HCT116 (cell line): ENCODE measurements around the gene ZBTB8A. TPM values are rescaled to one million over a fixed set of nuclear protein-coding genes. Genes with fewer than 3 reads are reported as not detected.

ENCODE experiments used
- EZH2 ChIP-seq: fragments of 200-600 bp; sonication (generic); IDR thresholded peaks from 2 replicates; pipeline ENCODE4 v1.6.1; 2017; ENCODE audit warnings: antibody characterized with exemption, mixed run types
- total RNA-seq: library from RNA; stranded (reverse); gene quantifications from one replicate; pipeline ENCODE4 v1.2.1, GENCODE V29; 2021; ENCODE audit not compliant: unreplicated experiment
- TF ChIP-seq, protein P1 (sequence below): IDR thresholded peaks from 2 replicates; pipeline ENCODE4 v1.6.1; 2012; ENCODE audit warnings: low read depth
- TF ChIP-seq, protein P2 (sequence below), 3 experiments: fragments of 200-600 bp in 1 of 3; sonication (generic) in 1 of 3; IDR thresholded peaks in 2 of 3; conservative IDR thresholded peaks in 1 of 3; 2 replicates each; pipeline ENCODE4 v1.5.1; 2012 to 2017; ENCODE audit warnings: low read depth in 2 of 3, low read length in 2 of 3, antibody characterized with exemption in 1 of 3, borderline replicate concordance in 1 of 3, control low read depth in 1 of 3, mild to moderate bottlenecking in 1 of 3, mixed read lengths in 1 of 3, mixed run types in 1 of 3, moderate library complexity in 1 of 3; ENCODE audit not compliant: insufficient read depth in 1 of 3
- TF ChIP-seq, protein P3 (sequence below): IDR thresholded peaks from 2 replicates; pipeline ENCODE4 v1.6.1; 2011; ENCODE audit warnings: mild to moderate bottlenecking, low read length, moderate library complexity; ENCODE audit not compliant: insufficient replicate concordance; ENCODE audit errors: extremely low read depth

Gene ZBTB8A
- total RNA-seq, 1 experiment from 2014 or later, result 9.7 TPM

DNA sequence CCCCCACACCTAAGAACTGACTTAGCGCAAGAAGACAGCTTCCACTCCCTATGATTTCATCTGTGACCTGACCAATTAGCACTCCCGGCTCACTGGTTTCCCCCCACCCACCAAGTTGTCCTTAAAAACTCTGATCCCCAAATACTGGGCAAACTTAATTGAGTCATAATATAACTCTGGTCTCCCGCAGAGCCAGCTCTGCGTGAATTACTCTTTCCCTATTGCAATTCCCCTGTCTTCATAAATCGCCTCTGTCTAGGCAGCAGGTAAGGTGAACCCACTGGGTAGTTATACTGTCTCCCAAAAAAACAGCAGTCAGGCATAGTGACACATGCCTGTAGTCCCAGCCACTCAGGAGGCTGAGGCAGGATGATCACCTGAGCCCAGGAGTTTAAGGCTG is 74.2 kb downstream of the ZBTB8A start (continued):
- TF ChIP-seq, protein P1, sequence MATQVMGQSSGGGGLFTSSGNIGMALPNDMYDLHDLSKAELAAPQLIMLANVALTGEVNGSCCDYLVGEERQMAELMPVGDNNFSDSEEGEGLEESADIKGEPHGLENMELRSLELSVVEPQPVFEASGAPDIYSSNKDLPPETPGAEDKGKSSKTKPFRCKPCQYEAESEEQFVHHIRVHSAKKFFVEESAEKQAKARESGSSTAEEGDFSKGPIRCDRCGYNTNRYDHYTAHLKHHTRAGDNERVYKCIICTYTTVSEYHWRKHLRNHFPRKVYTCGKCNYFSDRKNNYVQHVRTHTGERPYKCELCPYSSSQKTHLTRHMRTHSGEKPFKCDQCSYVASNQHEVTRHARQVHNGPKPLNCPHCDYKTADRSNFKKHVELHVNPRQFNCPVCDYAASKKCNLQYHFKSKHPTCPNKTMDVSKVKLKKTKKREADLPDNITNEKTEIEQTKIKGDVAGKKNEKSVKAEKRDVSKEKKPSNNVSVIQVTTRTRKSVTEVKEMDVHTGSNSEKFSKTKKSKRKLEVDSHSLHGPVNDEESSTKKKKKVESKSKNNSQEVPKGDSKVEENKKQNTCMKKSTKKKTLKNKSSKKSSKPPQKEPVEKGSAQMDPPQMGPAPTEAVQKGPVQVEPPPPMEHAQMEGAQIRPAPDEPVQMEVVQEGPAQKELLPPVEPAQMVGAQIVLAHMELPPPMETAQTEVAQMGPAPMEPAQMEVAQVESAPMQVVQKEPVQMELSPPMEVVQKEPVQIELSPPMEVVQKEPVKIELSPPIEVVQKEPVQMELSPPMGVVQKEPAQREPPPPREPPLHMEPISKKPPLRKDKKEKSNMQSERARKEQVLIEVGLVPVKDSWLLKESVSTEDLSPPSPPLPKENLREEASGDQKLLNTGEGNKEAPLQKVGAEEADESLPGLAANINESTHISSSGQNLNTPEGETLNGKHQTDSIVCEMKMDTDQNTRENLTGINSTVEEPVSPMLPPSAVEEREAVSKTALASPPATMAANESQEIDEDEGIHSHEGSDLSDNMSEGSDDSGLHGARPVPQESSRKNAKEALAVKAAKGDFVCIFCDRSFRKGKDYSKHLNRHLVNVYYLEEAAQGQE, result no peak
- no peak for TF ChIP-seq EZH2
- TF ChIP-seq, protein P2, sequence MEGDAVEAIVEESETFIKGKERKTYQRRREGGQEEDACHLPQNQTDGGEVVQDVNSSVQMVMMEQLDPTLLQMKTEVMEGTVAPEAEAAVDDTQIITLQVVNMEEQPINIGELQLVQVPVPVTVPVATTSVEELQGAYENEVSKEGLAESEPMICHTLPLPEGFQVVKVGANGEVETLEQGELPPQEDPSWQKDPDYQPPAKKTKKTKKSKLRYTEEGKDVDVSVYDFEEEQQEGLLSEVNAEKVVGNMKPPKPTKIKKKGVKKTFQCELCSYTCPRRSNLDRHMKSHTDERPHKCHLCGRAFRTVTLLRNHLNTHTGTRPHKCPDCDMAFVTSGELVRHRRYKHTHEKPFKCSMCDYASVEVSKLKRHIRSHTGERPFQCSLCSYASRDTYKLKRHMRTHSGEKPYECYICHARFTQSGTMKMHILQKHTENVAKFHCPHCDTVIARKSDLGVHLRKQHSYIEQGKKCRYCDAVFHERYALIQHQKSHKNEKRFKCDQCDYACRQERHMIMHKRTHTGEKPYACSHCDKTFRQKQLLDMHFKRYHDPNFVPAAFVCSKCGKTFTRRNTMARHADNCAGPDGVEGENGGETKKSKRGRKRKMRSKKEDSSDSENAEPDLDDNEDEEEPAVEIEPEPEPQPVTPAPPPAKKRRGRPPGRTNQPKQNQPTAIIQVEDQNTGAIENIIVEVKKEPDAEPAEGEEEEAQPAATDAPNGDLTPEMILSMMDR (IDR thresholded peaks at IDR 0.05 in 2 of 3, conservative IDR thresholded peaks at IDR 0.05 in 1 of 3; ENCODE audit: borderline replicate concordance in 1 of 3, insufficient read depth in 1 of 3, low read depth in 2 of 3, low read length in 2 of 3), result no peak
- TF ChIP-seq, protein P3, sequence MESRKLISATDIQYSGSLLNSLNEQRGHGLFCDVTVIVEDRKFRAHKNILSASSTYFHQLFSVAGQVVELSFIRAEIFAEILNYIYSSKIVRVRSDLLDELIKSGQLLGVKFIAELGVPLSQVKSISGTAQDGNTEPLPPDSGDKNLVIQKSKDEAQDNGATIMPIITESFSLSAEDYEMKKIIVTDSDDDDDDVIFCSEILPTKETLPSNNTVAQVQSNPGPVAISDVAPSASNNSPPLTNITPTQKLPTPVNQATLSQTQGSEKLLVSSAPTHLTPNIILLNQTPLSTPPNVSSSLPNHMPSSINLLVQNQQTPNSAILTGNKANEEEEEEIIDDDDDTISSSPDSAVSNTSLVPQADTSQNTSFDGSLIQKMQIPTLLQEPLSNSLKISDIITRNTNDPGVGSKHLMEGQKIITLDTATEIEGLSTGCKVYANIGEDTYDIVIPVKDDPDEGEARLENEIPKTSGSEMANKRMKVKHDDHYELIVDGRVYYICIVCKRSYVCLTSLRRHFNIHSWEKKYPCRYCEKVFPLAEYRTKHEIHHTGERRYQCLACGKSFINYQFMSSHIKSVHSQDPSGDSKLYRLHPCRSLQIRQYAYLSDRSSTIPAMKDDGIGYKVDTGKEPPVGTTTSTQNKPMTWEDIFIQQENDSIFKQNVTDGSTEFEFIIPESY, result no peak
